Pons (tissue), 1 donor: Measurements from ENCODE around the gene DGCR2.
A peak's percentile ranks its signal among the peaks of the same experiment; 100 is the strongest.
"Not testable (repeated sequence)": the region's sequence is repeated elsewhere in the genome, so short reads cannot be mapped to it uniquely, and the experiment has no call there.

ENCODE experiments used
- DNase-seq: peaks from one replicate; pipeline ENCODE4 v3.0.0-alpha.2; 2016; ENCODE audit warnings: low spot score

DGCR2 gene

DNA sequence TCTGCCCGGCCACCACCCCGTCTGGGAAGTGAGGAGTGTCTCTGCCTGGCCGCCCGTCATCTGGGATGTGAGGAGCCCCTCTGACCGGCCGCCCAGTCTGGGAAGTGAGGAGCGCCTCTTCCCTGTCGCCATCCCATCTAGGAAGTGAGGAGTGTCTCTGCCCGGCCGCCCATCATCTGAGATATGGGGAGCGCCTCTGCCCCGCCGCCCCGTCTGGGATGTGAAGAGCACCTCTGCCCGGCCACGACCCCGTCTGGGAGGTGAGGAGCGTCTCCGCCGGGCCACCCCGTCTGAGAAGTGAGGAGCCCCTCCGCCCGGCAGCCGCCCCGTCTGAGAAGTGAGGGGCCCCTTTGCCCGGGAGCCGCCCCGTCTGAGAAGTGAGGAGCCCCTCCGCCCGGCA, 38.1 kb downstream of the DGCR2 start:
- DNase-seq: not testable (repeated sequence)

GRCh38 chr22:19082793-19083192, 39.4 kb downstream of the DGCR2 start:
- DNase-seq: no peak

- DNase-seq: no peak
Measured at GRCh38 chr22:19082101-19082500, 40.1 kb downstream of the DGCR2 start.

DNA sequence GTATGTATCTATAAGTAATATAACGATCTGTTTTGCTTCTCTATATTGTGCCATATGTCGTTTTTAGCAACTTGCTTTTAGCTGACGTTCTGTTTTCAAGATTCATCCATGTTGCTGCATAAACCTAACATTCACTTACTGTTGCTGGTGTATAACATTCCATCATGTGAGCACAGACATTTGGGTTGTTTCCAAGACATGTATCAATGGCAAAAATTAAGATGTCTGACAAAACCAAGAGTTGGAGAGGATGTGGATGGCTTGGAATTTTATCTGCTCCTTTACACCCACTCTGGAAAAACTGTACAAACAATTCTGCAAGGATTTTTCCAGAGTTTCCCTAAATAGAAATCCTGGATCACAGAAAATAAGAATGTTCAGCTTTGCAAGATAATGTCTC, 40.9 kb downstream of the DGCR2 start:
- DNase-seq: no peak

DNA sequence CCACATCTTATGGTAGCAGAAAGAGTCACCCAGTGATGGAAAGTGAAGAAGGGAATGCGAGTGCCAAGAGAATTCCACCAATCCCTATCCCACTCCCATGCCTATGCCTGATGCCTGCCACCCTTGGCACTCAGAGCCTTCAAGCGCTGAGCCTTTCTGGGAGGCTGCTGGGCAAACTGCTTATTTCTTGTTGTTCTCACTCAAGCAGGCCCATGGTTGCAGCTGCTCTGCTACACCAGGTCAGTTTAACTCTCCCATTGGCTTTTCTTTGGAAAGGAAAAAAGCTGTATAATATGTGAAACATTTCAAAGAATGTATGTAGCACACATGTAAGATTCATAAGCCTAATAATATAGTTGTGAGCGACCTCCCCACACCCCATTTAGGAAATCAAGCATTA, 41.4 kb downstream of the DGCR2 start:
- no peak for DNase-seq

DNA sequence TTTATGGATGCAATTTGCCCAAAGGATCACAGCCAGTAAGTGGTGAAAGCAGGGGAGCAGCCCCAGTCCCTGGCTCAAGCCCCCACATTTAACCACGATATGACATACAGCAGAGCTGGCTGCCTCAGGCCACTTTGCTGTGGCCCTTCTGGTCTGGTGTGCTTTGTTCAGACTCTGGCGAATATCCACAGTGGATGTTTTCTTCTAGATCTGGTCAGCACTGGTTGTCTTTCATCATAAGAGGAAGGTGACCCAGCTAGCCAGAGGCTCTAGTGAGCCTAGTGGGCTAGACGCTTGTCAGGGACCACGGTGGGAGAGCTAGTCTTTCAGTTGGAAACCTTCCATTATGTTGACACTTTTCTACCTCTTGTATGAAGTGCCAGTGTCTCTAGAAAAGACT, 42.5 kb downstream of the DGCR2 start:
- peak; percentile 34 for DNase-seq

DNA sequence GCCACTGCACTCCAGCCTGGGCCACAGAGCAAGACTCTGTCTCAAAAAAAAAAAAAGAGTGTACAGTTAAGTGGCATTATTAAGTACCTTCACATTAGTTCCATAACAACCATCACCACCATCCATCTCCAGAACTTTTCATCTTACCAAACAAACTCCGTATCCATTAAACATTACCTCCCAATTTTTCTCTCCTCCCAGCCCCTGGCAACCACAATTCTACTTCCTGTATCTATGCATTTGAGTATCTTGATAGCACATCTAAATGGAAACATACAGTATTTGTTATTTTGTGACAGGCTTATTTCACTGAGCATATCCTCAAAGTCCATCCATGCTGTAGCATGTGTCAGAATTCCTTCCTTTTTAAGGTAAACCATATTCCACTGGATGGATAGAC, 46.8 kb downstream of the DGCR2 start:
- no peak for DNase-seq

GRCh38 chr22:19072853-19073252, 49.4 kb downstream of the DGCR2 start:
- not testable (repeated sequence) for DNase-seq

DNA sequence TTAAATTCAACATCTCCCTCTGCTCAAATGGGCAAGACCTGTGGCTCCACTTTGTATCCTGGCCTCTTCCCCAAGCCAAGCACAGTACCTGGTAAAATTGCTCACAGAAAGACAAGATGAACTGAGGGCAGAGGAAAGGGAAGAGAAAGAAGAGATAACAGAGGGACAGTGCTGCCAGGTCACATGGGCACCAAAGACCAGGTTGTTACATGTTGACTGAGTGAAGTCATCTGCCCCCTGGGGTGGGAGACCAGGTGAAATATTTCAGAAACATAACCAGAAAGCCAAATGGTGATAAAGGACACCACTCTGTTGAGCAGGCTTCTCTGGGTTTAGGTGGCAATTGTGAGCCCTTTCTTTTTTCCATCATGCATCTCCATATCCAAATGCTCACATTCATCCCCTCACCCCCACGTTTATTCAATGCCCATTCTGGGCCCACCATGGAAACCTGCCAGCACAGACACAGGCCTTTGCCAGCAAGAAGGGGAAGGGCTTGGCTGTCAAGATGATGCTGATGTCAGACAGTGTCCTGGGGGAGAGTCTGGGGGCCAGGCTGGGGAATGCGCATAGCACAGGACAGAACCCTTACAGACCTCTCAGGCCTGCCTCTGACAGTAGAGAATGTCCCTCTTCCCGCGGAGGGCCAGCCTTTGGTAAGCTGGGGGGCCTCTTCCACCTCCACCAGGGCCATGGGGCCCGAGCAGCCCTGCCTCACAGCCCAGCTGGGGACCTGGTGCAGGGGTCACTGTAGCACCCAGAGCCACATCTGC, 51.6 kb downstream of the DGCR2 start:
- no peak for DNase-seq

DNA sequence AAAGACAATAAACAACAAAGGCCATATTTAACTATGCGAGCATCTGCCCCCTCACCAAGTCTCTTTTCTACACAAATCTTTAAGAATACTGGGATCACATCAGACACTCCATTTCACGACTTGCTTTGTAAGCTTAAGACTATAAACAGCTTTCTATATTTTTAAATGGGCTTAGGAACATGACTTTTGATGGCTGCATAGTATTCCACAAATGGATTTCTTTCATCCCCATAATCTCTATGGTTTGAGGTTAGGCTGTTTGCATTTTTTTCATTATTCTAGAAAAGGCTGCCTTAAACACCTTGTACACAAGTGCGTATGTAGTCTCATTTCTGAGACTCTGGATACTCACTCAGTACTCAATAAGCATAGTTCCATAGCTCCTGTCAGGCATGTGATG, 52.8 kb downstream of the DGCR2 start:
- DNase-seq: no peak

DNA sequence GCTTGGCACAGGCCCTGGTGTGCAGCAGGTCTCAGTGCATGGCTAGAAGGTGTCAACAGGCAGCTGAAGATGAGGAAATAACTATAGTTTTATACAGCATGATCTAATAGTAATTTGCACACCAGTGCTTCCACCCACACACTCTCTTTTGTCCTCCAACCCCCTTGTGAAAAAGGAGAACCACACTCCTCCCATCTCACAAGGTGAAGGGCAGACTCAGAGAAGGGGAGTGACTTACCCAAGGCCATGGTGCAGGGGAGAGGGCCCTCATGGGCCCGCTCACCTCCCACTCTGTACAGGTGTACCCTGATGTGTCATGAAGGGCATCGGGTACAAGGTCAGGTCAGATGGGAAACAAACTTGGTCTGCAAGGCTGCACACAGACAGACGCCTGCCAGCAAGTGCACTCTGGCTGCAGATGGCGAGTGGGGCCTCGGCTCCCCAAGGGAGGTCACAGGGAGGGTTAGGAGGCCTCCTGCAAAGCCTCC, 53.4 kb downstream of the DGCR2 start:
- no peak for DNase-seq

GRCh38 chr22:19067696-19068348, 54.4 kb downstream of the DGCR2 start:
- no peak for DNase-seq

DNA sequence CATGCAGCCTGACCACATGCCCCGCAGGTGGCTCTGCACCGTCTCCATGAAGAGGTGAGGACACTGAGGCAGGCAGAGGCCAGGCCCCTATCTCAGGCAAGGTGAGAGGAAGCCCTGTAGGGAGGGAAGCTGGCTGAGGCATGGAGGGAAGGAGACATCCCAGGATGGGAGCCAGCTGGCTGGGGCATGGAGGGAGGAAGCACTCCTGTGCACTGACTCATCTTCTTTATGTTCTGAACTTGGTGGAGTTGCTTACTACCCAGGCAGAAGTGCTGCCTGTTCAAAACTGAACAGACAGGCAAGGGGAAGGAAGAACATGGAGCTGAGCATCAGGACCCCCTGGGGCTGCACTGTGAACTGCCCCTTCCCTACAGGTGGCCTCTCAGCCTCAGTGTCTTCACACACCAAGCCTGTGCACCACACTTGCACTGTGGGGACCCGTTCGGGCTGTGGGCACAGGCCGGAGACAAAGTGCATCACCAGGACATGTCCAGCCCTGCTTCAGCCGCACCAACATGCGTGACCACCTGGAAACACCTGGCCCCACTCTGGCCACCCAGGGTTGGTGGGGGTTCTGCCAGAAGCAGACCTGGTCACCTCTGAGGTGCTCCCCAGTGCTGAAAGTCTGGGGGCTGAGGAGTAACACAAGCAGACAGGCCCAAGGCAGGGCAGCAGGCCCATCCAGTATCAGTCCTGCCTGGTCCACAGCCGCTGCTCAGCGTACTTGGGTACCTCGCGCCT, 55.5 kb downstream of the DGCR2 start:
- no peak for DNase-seq

- no peak for DNase-seq
Measured at GRCh38 chr22:19065929-19066328, 56.3 kb downstream of the DGCR2 start.

DNA sequence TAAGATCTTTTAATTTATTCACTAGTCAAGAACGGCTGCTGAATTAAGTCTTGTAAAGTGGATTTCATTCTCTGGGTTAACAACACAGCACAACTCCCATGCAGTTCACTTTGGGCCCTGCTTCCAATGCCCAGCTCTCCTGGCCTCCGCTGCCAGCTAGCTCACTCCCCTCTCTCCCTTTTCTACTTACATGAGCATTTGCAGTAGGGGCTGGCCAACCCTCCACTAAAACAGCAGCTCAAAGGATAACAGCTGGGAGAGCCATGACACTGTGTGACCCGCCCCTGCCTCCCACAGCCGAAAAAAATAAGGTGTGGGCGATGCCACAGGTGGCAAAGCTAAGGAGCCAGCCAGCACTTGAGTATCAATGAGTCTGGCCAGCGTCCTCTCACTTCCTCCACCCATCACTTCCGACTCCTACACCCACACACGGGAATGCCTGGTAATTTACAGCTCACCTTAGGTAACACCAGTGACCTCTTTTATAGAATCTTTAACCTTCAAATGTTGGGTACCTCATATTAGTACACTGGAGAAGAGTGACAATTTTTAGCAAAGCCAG, 56.8 kb downstream of the DGCR2 start:
- no peak for DNase-seq

DNA sequence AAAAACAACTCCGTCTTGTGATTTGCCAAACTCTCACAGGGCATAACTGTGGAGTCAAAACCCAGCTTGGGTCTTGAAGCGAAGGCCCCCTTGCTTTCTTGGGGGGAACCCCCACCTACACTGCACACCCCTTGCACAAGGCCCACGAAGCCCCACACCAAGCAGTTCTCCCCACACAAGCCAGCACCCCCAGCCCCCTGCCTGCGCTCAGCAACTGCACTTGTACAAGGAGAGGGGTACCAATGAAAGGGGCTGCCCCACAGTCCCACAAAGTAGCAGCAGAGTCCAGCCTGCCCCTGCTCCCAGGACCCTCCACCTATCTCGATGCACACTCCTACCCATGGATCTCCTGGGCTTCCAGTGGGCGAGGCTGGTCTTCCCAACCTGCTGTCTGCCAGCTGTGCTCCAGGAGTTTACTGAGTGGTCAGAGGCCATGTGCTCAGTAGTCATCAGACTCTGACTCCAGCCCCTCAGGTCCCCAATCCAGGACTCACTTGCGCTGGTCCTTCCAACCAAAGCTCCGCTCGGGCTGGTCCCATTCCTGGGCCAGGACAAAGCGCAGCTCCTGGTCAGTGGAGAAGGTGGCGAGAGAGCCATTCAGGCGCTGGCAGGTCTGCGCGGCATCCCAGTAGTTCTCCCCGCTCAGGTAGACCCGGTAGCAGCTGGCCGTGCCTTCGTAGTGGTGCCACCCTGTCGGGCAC, 57.7 kb downstream of the DGCR2 start:
- no peak for DNase-seq

DNA sequence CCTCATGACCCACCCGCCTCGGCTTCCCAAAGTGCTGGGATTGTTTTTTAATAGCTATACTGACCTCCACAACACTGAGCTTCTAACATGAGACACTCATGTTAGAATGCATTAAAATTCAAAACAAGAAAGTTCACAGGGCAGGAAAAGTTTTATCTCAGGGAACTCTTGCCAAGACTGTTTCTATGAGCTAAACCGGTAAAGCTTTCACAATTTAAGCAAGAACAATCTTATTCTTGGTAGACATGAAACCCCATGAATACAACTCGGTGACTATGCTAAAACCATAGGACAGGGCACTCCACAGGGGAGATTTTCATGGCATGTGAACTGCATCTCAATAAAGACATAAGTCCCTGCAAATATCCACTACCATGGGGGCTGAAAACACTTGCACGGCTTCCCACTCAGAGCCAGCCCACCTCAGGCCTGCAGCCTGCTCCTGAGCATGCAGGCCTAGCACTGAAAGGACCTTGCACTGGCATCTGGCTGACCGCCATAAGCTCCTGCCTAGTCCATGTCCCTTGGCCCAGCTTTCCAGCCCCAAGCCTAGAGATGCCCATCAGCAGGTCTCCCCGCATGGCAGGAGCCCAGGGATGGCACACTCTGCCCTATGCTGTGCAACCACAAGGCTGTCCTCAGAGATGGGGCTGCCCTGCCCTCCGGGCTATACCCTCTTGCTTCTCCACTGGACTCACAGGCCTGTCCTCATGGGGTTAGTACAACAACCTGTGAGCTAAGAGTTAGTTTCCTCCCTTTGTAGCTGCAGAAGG, 58.4 kb downstream of the DGCR2 start:
- no peak for DNase-seq

DNA sequence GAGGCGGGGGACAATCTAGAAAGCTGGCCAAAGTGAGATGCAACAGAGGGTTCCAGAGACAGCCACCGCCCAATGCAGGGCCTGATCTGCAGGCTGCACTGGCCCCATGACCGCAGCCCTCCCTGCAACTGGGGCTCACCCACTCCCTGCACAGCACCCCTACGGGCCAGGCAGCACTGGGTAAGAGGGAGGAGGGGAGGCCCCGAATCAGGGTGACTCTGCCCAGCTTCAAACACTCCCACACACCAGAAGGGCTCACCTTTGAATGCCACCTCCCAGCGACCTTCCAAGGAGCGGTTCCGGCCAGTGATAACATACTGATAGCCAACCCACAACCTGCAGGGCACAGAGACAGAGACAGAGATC, 59.3 kb downstream of the DGCR2 start:
- no peak for DNase-seq

GRCh38 chr22:19062139-19062942, 59.9 kb downstream of the DGCR2 start:
- no peak for DNase-seq

- no peak for DNase-seq
Measured at GRCh38 chr22:19061471-19062138, 60.6 kb downstream of the DGCR2 start.
